Astrocyte of the cerebellum (primary cell): ENCODE results near the gene GPAT3.
A peak's percentile ranks its signal among the peaks of the same experiment; 100 is the strongest.

Source experiments
- DNase-seq: peaks from one replicate; pipeline ENCODE4 v3.0.0-alpha.2; 2011; ENCODE audit warnings: low read depth
- H3K4me3 ChIP-seq: 2 replicates; pipeline ENCODE4 v1.5.1; 2011; ENCODE audit warnings: mild to moderate bottlenecking, low read depth, low read length, moderate library complexity
- in situ Hi-C: cut with HindIII; loops from 2 replicates; pipeline ENCODE4 v1.10.0; 2017; ENCODE audit warnings: low sequenced_read_pairs
- TF ChIP-seq, protein P1 (sequence below): IDR thresholded peaks from 2 replicates; pipeline ENCODE4 v1.5.1; 2012; ENCODE audit warnings: low read length, low read depth, moderate library complexity, mild to moderate bottlenecking; ENCODE audit errors: missing control alignments

GPAT3 gene

DNA sequence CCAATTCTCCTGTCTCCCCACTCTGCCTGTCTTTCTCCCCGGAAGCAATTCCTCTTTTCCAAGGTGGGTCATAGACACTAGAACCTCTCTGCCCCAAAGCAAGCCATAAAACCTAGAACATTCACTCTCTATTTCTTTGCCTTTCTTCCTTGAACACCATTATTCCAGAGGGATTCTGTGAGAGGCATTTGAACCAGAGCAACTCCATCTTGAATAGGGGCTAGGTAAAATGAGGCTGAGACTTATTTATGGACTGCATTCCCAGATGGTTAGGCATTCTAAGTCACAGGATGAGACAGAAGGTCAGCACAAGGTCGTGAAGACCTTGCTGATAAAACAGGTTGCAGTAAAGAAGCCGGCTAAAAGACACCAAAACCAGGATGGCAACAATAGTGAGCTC is 13.7 kb upstream of the GPAT3 start:
- in situ Hi-C loops, result no loop called here
- DNase-seq, result no peak
- TF ChIP-seq, protein P1, sequence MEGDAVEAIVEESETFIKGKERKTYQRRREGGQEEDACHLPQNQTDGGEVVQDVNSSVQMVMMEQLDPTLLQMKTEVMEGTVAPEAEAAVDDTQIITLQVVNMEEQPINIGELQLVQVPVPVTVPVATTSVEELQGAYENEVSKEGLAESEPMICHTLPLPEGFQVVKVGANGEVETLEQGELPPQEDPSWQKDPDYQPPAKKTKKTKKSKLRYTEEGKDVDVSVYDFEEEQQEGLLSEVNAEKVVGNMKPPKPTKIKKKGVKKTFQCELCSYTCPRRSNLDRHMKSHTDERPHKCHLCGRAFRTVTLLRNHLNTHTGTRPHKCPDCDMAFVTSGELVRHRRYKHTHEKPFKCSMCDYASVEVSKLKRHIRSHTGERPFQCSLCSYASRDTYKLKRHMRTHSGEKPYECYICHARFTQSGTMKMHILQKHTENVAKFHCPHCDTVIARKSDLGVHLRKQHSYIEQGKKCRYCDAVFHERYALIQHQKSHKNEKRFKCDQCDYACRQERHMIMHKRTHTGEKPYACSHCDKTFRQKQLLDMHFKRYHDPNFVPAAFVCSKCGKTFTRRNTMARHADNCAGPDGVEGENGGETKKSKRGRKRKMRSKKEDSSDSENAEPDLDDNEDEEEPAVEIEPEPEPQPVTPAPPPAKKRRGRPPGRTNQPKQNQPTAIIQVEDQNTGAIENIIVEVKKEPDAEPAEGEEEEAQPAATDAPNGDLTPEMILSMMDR, result no peak
- H3K4me3 ChIP-seq, result no peak overlapping the region

DNA sequence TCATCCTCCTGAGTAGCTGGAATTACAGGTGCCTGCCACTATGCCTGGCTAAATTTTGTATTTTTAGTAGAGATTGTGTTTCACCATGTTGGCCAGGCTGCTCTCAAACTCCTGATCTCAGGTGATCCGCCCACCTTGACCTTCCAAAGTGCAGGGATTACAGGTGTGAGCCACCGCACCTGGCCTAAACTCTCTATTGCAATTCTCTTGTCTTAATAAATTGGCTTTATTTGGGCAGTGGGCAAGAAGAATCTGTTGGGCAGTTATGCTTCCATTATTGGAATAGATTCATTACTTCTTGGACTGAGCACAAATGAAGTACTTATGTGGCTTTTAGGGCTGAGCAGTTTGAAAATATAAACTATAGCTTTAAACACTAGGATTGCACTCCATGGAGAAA is 8.2 kb upstream of the GPAT3 start:
- no peak for DNase-seq
- no peak overlapping the region for H3K4me3 ChIP-seq
- TF ChIP-seq, protein P1, result no peak
- in situ Hi-C loops, result no loop called here

DNA sequence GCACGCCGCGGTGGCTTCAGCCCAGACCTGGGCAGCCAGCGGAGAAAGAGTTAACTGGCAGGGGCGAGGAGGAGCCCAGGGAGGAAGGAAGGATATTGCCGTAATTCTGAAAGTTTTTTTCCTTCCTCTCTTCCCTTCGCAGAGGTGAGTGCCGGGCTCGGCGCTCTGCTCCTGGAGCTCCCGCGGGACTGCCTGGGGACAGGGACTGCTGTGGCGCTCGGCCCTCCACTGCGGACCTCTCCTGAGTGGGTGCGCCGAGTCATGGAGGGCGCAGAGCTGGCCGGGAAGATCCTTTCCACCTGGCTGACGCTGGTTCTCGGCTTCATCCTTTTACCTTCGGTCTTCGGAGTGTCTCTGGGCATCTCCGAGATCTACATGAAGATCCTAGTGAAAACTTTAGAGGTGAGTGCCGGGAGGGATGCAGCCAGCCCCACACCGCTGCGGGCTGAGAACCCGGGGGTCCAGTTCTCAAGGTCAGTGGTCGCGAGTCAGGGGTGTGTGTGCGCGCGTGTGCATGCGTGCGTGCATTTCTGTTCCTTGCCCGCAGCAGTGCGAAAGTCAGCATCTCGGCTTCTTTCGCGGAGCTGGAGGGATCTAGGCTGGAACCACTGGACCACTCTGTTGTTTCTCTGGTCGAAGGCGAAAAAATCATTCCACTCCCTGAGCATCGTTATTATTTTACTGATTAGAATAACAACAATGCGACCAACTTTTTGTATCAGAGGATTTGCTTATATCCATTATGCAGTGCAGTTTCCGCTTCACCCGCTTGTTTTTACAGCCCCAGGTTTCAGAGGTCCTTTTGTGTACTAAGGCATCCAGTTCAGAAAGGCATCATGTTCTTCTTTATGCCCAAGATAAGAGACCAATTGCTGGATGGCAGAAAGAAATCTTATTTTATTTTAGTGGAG is 709 bp downstream of the GPAT3 start:
- TF ChIP-seq, protein P1, result no peak
- in situ Hi-C loops, result no loop called here
- H3K4me3 ChIP-seq, result peak overlapping the region; percentile 91
- DNase-seq, result no peak

DNA sequence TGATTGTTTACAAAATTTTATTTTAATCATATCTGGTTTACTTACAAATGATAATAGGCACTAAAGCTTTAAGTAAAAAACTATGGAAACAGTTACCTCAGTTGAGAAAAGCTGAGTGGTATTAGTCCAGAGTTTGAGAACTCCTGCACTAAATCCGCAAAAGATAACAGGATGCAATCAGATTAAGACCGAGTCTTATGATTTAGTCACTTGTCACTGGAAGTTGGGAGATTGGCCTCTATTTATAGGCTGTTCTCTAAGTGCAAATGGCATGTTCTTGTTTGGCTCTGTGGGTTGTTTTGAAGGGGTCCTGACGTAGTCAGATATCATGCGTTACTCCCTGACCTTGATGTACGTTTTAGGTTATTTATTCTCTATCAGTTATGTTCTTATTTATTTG is 6.3 kb downstream of the GPAT3 start:
- no peak for DNase-seq
- no peak overlapping the region for H3K4me3 ChIP-seq
- TF ChIP-seq, protein P1, result no peak
- in situ Hi-C loops, result no loop called here

DNA sequence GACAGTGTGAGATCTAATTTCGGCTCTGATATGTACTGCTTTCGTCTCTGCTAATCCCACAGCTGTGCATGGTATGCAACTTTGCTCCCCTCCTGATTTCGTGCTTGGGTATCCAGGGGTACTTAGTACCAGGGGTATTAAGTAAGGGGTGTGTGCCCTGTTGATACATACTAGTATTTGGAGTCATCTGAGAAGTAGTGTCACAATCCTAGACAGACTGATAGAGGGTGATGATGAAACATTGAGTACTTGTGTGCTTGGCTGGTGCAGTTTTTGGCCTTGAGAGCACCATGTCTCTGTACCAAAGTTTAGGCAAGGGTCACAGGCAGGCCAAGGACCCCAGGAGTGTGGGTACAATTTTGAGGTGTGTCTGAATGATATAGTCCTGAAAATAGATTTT is 10.9 kb downstream of the GPAT3 start:
- DNase-seq, result no peak
- no peak overlapping the region for H3K4me3 ChIP-seq
- in situ Hi-C loops, result no loop called here
- TF ChIP-seq, protein P1, result no peak

DNA sequence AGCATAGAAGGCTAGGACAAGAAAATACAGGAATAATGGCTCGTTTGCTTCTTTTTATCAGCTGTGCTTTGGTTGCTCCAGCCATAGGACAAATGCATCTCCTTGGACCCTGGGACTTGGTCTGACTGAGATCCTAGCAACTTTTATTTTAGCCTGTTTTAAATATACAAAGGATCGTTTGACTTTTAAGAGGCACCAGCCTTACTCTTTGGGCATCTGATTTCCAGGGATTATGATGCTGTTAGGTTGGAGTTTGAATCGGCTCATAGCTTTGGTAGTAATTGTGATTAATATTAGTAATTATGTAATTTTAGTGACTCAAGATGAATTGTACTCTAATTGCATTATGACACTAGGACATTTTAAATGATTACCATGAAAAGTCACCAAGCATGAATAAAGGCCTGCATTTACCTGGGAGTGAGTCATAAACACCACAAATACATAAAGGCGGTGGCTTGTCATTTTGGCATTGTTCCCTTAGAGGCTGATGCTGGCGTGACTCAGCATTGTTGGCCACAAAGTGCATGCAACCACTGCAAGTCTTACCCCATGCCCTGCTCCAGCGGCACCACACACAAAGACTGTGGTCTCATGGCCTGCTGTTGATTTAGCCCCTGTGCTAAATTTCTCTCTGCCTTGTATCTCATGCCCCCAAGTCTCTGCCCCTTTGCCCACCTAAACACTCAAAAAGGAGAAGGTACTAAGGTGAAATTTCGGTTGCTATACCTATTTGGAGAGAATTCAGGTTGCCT is 12.4 kb downstream of the GPAT3 start:
- H3K4me3 ChIP-seq, result no peak overlapping the region
- peak; percentile 97 for DNase-seq

More for the DNA sequence above, 12.4 kb downstream of the GPAT3 start:
- in situ Hi-C loops, result no loop called here
- TF ChIP-seq, protein P1, result no peak
